Stimulated activated CD4-positive, alpha-beta T cell treated with anti-CD3 and anti-CD28 coated beads, Interleukin-4, amount 100 ng/mL, for 24 hours (primary cell): ENCODE measurements around the gene STAT2.
A peak's percentile ranks its signal among the peaks of the same experiment; 100 is the strongest.
"Not testable (repeated sequence)": the region's sequence is repeated elsewhere in the genome, so short reads cannot be mapped to it uniquely, and the experiment has no call there.

Source experiments
- DNase-seq: peaks from one replicate; pipeline ENCODE4 v3.0.0-alpha.2; 2020

The STAT2 gene

DNA sequence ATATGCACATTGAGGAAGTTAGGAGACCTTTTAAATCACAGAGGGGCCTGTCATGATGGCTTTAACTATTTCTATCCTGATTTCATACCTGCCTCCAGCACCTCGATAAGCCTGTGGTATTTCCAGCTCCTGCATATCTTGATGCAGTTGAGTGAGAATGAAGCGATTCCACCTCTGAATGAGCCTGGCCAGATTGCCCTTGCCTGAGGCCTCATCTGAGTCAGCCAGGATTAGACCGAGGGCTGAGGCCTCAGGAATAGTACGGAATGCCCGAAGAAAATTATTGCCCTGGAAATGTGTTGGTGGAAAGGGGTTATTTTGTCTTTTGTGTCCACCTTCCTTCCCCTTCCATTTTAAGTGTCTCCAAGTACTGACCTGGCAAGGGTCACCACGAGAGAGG is 35.7 kb downstream of the STAT2 start:
- no peak for DNase-seq

DNA sequence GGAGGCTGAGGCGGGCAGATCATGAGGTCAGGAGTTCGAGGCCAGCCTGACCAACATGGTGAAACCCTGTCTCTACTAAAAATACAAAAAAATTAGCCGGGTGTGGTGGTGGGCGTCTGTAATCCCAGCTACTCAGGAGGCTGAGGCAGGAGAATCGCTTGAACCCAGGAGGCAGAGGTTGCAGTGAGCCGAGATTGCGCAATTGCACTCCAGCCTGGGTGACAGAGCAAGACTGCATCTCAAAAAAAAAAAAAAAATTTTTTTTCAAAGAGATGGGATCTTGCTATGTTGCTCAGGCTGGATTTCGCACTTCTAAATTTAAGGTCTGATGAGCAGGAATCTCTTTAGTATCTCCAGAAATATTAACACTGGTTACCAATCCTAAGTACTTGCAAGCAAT is 38.3 kb downstream of the STAT2 start:
- DNase-seq: not testable (repeated sequence)

DNA sequence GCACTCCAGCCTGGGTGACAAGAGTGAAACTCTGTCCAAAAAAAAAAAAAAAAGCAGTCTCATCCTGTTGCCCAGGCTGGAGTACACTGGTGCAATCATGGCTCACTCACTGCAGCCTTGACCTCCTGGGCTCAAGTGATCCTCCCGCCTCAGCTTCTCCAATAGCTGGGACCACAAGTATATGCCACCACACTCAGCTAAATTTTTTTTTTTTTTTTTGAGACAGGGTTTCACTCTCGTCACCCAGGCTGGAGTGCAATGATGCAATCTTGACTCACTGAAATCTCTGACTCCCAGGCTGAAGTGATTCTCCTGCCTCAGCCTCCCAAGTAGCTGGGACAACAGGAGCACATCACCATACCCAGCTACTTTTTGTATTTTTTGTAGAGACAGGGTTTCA is 38.9 kb downstream of the STAT2 start:
- no peak for DNase-seq

DNA sequence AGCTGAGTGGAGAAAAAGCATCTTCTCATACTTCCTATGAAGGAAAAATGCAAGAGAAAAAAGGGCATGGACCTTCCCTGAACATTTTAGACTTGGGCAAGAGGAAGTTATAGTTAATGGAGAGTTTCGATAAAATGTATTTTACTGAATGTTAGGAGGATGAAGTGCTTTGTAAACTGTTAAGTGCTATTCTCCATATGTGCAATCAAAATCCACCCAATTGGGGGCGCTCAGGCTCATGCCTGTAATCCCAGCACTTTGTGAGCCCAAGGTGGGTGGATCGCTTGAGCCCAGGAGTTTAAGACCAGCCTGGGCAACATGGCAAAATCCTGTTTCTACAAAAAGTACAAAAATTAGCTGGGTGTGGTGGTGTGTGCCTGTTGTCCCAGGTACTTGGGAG is 42.2 kb downstream of the STAT2 start:
- no peak for DNase-seq

DNA sequence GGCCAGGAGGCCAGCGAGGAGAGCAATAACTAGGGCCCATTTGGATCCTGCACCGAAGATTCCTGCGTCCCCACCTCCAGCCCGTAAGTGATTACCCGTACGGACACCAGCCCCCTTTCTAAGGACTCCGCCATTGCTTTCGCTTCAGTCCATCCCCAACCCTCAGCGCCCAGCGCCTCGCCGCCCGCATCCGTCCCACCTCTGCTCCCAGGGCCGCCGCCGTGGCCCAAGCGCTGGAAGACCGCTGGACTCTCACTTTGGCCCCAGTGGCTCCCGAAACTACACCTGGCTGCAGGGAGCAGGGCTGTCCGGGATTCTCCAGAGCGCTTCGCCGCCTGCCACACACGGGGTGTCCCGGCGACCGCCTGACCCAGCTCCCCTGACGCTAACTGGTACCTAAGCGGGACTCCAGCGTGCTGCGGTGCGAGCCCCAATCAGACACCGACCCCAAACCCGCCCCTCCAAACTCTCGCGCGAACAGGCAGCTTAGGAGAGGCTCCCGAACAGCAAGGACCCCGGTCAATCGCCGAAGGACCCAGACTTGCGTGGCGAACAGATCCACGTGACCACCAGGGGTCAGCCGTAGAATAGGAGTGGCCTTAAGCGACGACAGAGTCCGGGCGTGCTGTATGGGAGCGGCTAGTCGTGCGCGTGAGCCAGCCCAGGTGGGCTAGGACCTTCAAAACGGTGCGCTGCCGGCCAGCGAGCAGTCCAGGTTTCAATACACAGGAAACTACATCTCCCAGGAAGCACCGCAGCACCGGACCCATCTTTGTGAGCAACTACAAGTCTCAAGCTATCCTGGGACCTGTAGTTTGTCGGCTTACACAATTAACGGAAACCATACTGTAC is 44.1 kb downstream of the STAT2 start, which contains the start of gene CNPY2:
Gene CNPY2 (minus strand): TSS at position 367 of the 852 bp plus-strand sequence. CDS start 771 bp downstream, outside the sequence.
- peak; percentile 93 for DNase-seq

DNA sequence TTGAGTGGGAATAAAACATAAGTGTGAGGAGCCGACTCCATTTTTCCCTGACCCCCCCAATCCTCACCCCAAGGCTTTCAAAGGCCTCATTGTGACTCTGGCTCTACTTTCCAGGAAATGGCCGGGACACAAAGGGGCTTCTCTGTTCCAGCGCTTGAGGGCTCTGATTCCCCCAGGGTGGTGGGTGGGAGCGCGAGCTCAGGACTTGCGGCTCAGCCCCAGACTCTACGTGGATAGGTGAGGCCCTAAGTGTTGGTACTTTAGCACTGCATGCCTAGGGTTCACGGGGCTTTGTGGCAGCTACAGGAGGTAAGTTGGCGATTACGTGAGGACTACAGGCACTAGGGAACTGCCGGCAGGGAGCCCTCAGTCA is 44.7 kb downstream of the STAT2 start:
- no peak for DNase-seq

DNA sequence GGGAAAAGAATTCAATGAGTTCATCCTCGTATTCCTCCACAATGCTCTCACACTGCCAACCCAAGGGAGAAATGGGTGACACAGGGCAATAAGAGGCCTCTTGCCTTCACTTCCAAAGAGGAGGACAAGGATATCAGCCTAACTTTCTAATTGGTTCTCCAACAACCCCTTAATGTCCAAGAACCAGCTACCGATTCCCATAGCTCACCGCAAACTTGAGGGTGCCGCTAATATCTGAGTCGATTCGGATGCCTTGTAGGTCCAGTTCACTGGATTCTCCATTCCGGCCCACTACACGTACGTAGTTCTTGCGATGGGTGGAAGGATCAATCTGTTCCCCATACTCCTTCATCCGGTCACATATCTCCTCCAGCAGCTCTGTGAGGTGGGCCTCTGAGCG is 48.9 kb downstream of the STAT2 start:
- no peak for DNase-seq

DNA sequence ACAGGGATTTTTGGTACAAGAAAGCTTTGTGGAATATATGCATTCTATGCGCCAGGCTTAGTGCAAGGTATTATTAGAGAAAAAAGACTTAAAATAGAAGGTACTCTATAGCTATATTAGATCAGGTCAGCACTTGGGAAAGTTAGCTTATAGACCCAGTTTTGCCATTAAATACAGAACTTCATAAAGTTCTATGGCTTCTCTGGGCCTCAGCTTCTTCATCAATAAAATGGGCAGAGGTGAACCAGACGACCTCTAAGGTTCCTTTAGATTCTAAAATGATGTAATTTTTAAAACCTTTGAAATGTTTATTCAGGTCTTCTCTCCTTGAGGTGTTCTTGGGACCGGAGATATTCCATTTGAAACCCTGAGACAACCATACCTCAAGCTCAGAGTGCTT is 51.2 kb downstream of the STAT2 start:
- DNase-seq: no peak

DNA sequence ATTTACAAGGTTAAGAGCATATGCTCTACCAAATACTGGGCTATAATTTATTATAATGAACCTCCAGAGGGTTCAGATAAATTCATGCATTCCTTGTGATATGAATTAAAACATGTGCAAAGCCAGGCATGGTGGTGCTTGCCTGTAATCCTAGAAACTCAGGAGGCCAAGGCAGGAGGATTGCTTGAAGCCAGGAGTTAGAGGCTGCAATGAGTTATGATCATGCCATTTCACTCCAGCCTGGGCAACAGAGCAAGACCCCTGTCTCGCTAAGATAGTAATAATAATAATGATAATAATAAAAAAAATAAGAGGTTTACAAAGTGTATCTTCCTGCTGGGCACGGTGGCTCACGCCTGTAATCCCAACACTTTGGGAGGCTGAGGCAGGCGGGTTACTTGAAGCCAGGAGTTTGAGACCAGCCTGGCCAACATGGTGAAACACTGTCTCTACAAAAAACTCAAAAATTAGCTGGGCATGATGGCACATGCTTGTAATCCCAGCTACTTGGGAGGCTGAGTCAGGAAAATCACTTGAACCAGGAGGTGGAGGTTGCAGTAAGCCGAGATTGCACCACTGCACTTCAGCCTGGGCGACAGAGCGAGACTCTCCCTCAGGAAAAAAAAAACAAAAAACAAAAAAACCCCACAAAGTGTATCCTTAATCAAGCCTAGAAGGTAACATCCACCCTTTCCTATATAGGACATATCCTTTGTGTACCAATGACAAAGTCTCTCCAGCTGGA is 52.5 kb downstream of the STAT2 start:
- no peak for DNase-seq

DNA sequence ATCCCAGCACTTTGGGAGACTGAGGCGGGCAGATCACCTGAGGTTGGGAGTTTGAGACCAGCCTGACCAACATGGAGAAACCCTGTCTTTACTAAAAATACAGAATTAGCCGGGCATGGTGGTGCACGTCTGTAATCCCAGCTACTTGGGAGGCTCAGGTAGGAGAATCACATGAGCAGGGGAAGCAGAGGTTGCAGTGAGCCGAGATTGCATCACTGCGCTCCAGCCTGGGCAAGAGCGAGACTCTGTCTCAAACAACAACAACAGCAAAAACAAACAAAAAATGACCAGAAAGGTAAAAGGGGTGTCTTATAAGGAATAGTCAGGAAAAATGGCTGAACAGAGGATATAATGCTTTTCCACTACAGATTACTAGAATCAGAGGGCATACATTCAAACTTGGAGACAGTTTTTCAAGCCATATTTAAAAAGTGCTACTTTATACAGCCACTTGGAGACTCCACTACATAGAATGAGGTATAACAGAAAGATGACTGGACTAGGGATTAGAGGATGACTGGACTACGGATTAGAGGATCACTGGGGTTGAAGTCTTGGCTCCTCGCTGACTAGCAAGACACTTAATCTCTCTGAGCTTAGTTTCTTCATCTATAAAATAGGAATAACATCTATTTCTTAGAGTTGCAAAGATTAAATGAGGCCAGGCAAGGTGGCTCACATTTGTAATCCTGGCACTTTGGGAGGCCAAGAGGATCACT is 54.9 kb downstream of the STAT2 start:
- DNase-seq: no peak

DNA sequence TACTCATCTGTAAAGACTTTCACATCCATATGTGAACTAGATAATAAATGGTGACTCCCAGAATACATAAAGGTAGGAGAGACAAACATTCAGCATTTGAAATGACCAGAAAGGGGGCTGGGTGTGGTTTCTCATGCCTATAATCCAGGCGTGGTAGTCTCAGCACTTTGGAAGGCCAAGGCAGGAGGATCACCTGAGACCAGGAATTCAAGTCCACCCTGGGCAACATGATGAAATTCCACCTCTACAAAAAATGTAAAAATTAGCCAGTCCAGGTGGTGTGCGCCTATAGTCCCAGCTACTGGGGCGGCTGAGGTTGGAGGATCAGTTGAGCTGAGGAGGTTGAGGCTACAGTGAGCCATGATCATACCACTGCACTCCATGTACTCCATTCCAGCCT is 55.6 kb downstream of the STAT2 start:
- DNase-seq: no peak

DNA sequence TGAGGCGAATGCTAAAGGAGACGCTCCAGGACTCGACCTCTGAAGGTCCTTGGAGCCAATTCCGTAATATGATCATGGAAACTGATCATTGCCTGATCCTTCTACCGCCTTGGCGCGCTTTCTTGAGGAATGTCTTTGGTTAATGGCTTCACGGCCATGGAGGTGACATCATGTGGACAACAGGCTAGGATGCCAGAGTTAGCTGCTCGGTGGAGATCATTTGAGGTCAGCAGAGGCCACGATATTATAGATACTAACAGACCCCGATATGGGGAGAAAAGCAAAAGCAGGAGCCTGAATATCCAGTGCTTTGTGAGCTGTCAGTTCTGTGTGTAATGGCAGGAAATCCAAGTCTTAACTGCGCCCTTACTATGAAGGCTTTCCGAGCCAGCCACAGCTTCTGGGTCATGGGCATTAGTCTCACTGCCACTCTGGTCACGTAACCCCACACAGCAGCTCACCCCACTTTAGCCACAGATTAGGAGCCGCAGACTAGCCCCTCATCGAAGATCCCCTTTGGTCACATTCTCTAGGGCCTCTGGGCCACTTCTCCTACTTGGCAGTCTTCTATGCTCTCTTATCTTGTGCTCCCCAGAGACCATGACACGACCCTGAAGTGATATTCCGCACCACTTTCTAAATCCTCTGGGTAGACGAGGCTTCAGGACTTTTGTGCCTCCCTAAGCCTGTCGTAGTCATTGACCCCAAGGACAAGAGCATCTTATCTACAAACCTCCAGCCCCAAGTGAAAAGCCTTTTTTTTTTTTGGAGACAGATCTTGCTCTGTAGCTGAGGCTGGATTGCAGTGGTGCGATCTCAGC is 59.1 kb downstream of the STAT2 start:
- DNase-seq: peak; percentile 4

DNA sequence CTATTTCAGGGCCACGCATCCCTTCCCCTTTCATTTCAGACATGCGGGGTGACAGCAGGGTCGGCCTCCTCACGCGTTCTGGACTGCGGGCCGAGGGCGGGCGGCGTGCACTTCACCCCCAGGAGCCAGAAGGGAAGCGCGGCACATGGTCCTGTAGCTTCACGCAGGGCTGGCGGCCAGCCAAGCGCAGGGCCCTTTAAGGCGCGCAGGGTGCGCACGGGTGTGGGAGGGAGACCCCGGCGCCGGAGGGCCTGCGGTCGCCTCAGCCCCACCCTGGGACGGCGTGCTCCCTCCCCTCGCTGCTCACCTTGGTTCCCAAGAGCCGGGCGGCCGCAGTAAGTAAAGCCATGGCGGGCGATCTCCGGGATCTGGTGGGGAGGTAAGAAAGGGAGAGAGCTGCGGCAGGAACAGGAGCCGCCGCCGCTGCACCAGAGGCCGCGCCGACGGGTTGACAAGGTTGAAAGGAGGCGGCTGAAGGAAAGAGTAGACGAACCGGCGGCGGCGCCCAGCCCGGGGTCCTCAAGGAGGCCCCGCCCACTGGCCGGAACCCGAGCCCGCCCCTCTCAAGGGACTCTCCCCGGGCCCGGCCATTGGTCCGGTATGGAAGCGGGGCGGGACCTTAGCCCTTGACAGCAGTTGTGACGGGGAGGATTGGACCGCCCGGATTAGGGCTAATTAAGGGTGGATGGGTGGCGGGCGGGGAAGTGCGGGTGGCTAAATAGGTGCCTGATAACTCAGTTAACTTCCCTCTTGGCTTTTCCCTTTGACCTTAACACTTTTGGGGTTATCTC is 59.9 kb downstream of the STAT2 start, which contains the start of gene CS:
Gene CS (minus strand): TSS at position 478 of the 791 bp plus-strand sequence. CDS start 129 bp downstream, at position 349.
- DNase-seq: peak; percentile 99

DNA sequence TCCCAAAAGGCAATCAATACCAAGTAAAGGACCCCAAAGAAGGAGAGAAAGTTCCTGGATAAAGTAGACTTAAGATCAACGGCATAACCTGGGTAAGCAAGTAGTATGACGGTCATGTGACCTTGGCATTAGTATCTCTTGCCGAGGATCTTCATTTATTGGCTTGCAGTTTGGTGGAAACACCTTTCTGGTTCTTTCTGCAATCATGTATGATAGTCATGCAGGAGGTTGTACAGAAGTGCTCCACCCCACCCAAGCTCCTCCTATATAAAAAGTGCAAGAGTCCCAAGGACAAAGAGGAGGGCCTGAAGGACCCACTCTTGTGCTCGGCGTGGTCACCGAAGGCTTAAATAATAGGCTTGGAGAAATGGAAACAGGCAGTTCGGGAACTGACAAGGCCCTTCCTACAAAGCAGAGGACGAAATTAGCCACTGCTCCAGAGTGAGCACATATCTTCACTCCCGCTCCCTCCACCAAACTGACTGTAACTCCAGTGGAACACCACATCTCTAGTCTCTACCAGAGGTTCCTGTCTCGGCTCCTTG is 60.5 kb downstream of the STAT2 start:
- peak; percentile 34 for DNase-seq

DNA sequence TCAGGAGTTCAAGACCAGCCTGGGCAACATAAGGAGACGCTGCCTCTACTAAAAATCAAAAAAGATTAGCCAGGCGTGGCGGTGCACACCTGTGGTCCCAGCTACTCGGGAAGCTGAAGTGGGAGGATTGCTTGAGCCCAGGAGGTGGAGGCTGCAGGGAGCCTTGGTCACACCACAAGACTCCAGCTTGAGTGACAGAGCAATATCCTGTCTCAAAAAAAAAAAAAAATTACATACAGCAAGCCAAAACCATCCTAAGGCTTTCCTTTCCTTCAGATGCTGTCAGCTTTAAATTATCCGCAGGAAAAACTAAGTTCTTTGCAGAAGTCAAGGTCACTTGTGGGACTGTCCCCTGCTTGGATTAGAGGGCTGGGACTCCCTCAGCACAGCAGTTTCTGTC is 61.1 kb downstream of the STAT2 start:
- no peak for DNase-seq

DNA sequence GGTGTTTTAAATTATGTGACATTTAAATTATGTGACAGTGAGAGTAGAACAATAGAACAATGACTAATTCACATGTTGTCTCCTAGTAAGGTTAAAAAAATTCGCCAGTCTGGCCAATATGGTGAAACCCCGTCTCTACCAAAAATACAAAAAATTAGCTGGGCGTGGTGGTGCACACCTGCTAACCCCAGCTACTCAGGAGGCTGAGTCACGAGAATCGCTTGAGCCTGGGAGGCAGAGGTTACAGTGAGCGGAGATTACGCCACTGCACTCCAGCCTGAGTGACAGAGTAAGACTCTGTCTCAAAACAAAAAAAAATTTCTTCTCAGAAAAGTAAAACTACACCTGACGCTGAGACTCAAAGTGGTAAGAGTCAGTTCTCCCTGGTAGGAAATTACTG is 62.5 kb downstream of the STAT2 start:
- DNase-seq: no peak

DNA sequence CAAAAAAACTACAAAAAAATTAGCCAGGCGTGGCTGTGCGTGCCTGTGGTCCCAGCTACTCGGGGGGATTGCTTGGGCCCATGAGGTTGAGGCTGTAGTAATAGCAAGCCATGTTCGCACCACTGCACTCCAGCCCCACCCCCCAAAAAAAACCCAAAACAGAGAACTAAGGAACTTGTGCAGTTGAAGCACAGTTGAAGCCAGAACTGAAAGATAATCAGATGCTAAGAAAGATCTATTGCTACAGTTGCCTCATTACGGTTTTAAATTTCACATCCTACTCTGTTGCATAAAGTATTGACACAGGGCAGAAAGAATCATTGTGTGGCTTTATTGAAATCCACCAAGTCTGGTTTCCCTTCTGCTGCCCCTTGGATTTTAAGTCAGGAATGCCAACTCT is 63.6 kb downstream of the STAT2 start:
- no peak for DNase-seq

DNA sequence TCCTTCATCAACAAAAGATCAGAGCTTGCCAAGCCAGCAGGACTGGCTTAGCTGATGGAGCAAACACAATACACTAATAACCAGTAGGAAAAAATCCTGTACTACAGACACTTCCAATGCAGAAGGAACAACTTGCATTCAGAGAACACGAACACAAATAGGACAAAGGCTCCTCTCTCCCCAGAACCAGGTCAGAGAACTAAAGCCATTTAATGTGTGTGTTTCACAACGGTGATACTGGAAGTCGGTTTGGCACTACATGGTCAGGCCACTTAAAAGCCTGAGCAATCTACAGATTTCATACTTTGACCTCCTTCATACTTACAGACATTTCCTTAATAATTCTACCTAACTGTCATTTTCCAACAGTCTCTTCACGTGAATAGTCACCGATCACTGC is 66.1 kb downstream of the STAT2 start:
- DNase-seq: no peak
